Choroid plexus epithelial cell (primary cell): Measurements from ENCODE around the gene GLDC.

Experiments
- DNase-seq: peaks from one replicate; pipeline ENCODE4 v3.0.0-alpha.2; 2010; ENCODE audit warnings: low read depth
- H3K4me3 ChIP-seq: 2 replicates; pipeline ENCODE4 v1.5.1; 2011; ENCODE audit warnings: low read depth, mild to moderate bottlenecking, control low read depth, low read length, moderate library complexity
- CTCF ChIP-seq: conservative IDR thresholded peaks from 2 replicates; pipeline ENCODE4 v1.5.1; 2011; ENCODE audit warnings: low read depth, mild to moderate bottlenecking, control low read depth, inconsistent platforms, low read length, moderate library complexity

Gene GLDC

GRCh38 chr9:6681957-6682501, 36.5 kb upstream of the GLDC start:
- DNase-seq = no peak
- no peak for TF ChIP-seq CTCF
- H3K4me3 ChIP-seq = peak overlapping the region; percentile 73

GRCh38 chr9:6681147-6681956, 35.8 kb upstream of the GLDC start:
- TF ChIP-seq CTCF = no peak
- H3K4me3 ChIP-seq = peak overlapping the region; percentile 73
- peak; percentile 98 for DNase-seq

GRCh38 chr9:6680797-6681146, 35.2 kb upstream of the GLDC start:
- no peak for TF ChIP-seq CTCF
- peak overlapping the region; percentile 73 for H3K4me3 ChIP-seq
- peak; percentile 34 for DNase-seq

GRCh38 chr9:6677803-6678202, 32.3 kb upstream of the GLDC start:
- no peak for TF ChIP-seq CTCF
- H3K4me3 ChIP-seq = no peak overlapping the region
- DNase-seq = no peak

- no peak overlapping the region for H3K4me3 ChIP-seq
- no peak for DNase-seq
- no peak for TF ChIP-seq CTCF
Measured at GRCh38 chr9:6676254-6676921, 30.9 kb upstream of the GLDC start.

- no peak overlapping the region for H3K4me3 ChIP-seq
- no peak for TF ChIP-seq CTCF
Measured at GRCh38 chr9:6675268-6675667, 29.7 kb upstream of the GLDC start.

More at GRCh38 chr9:6675268-6675667, 29.7 kb upstream of the GLDC start:
- no peak for DNase-seq
